Naive thymus-derived CD4-positive, alpha-beta T cell (primary cell): ENCODE data around the gene MPC1L. TPM values are rescaled to one million over a fixed set of nuclear protein-coding genes. Genes with fewer than 3 reads are reported as not detected.

Source experiments
- ATAC-seq: fragments of 150-1000 bp; cut with Tn5 transposase; 2 replicates; pipeline ENCODE4 v1.10.0; 2021; ENCODE audit warnings: mild to moderate bottlenecking, moderate library complexity
- CTCF ChIA-PET: fragments of 350-600 bp; sonication (Branson Sonifier 250); formaldehyde crosslinking; loops from one replicate; lab custom pipeline; 2021; ENCODE audit warnings: antibody characterized with exemption; lab: Charles Lee
- POLR2A ChIA-PET: fragments of 350-600 bp; sonication (Branson Sonifier 250); formaldehyde crosslinking; loops from one replicate; lab custom pipeline; 2021; ENCODE audit warnings: antibody characterized with exemption, inconsistent platforms; lab: Charles Lee
- DNase-seq, 9 donors: peaks; one replicate each; pipeline versions ENCODE4 v3.0.0 to v3.0.0-alpha.2; 2020 to 2022; ENCODE audit warnings: mixed read lengths in 1 of 9
- H3K27ac ChIP-seq: one replicate; pipeline ENCODE4 v1.7.0; 2013; ENCODE audit warnings: mild to moderate bottlenecking, low read depth, low read length, moderate library complexity
- H3K27me3 ChIP-seq, 2 donors: one replicate each; pipeline ENCODE4 v1.7.0; 2013; ENCODE audit warnings: low read length in 2 of 2, mild to moderate bottlenecking in 2 of 2, moderate library complexity in 2 of 2; ENCODE audit not compliant: control insufficient read depth in 2 of 2, insufficient read depth in 2 of 2
- H3K36me3 ChIP-seq, 3 experiments: 1 replicate in 2 of 3; 2 replicates in 1 of 3; pipeline ENCODE4 v1.7.0; 2013; ENCODE audit warnings: low read length in 3 of 3, mild to moderate bottlenecking in 3 of 3, moderate library complexity in 1 of 3; ENCODE audit not compliant: insufficient read depth in 3 of 3, control insufficient read depth in 2 of 3
- H3K4me1 ChIP-seq, 2 donors: one replicate each; pipeline ENCODE4 v1.7.0; 2013; ENCODE audit warnings: low read length in 2 of 2, mild to moderate bottlenecking in 2 of 2, moderate library complexity in 1 of 2; ENCODE audit not compliant: control insufficient read depth in 2 of 2, insufficient read depth in 2 of 2
- H3K4me3 ChIP-seq: 2 replicates; pipeline ENCODE4 v1.7.0; 2013; ENCODE audit warnings: mild to moderate bottlenecking, low read length
- H3K9me3 ChIP-seq, 3 experiments: 1 replicate in 2 of 3; 2 replicates in 1 of 3; pipeline ENCODE4 v1.7.0; 2013; ENCODE audit warnings: low read length in 3 of 3; ENCODE audit not compliant: control insufficient read depth in 2 of 3
- H3K27ac Mint-ChIP-seq, 9 donors: one replicate each; pipeline ENCODE4 v1.8.0; 2020 to 2022; ENCODE audit warnings: mixed read lengths in 9 of 9, mild to moderate bottlenecking in 8 of 9, moderate library complexity in 5 of 9, inconsistent platforms in 2 of 9
- H3K27me3 Mint-ChIP-seq, 5 donors: one replicate each; pipeline ENCODE4 v1.8.0; 2021 to 2022; ENCODE audit warnings: mixed read lengths in 5 of 5, mild to moderate bottlenecking in 1 of 5
- H3K36me3 Mint-ChIP-seq, 5 donors: one replicate each; pipeline ENCODE4 v1.8.0; 2020 to 2022; ENCODE audit warnings: mixed read lengths in 5 of 5, mild to moderate bottlenecking in 3 of 5, inconsistent platforms in 1 of 5
- H3K4me1 Mint-ChIP-seq, 7 donors: one replicate each; pipeline ENCODE4 v1.8.0; 2020 to 2022; ENCODE audit warnings: mixed read lengths in 7 of 7, mild to moderate bottlenecking in 3 of 7, inconsistent platforms in 1 of 7
- H3K4me3 Mint-ChIP-seq, 10 donors: one replicate each; pipeline ENCODE4 v1.8.0; 2020 to 2022; ENCODE audit warnings: mild to moderate bottlenecking in 10 of 10, mixed read lengths in 10 of 10, moderate library complexity in 6 of 10, inconsistent platforms in 2 of 10
- H3K9me3 Mint-ChIP-seq, 11 donors: one replicate each; pipeline ENCODE4 v1.8.0; 2020 to 2022; ENCODE audit warnings: mixed read lengths in 11 of 11, mild to moderate bottlenecking in 4 of 11, inconsistent platforms in 1 of 11, moderate library complexity in 1 of 11
- intact Hi-C, 2 donors: fragments of 100-400 bp; cut with micrococcal nuclease; formaldehyde crosslinking; loops; one replicate each; pipeline ENCODE4 v1.15.1; 2023
- polyA plus RNA-seq, 2 donors: library from polyadenylated mRNA; unstranded; fragments of 300-500 nt; fragmentation: Illumina TruSeq; gene quantifications; one replicate each; pipeline ENCODE4 v1.2.3, GENCODE V29; 2021
- total RNA-seq, 6 experiments: library from RNA in 5 of 6; stranded (reverse) in 5 of 6; gene quantifications; 1 replicate in 5 of 6; 2 replicates in 1 of 6; pipeline ENCODE4 v1.2.3 and lab custom pipeline; 2021 to 2026

The MPC1L gene
- total and polyA plus RNA-seq, 7 experiments from 2014 or later, result not detected

DNA sequence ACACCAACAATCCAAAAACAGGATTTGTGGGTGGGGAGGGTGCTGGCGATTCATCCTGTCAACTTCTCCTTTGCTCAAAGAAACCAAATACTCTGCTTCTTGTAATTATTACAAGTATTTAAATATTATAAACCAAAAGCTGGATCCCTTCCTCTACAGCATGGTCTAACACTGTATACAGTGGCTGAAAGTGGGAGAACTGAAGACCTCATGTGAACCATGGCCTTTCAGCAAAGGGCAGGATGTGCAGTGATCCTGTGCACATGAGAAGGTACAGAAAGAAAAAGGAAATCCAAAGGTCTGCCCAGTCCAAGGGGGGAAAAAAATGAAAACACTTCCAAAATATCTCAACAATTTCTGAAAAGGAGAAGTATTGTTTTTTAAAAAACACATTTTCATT lies 29.4 kb downstream of the MPC1L start:
- Histone ChIP-seq H3K4me3 (no peak overlapping the region), H3K36me3 (peaks cover 0 to 24% (median 0%) of the 10 kb centered on the region in 3 experiments), H3K9me3 (no peaks in the 10 kb centered on the region), H3K4me1 (peaks cover 3 to 5% of the 10 kb centered on the region in 2 donors), H3K27ac (no peak overlapping the region), H3K27me3 (no peaks in the 10 kb centered on the region)
- H3K36me3 Mint-ChIP-seq, result peaks cover 0 to 20% (median 0%) of the 10 kb centered on the region in 5 donors
- no peak for DNase-seq
- POLR2A ChIA-PET, result interaction anchor here (0.6 kb wide), 1 partner anchor 444 kb away, joined by 3 read pairs; no protein-coding TSS in a partner anchor
- H3K27me3 Mint-ChIP-seq, result no peaks in the 10 kb centered on the region
- peak overlapping the region in 2 of 9 donors; percentile 59 to 69 for H3K27ac Mint-ChIP-seq
- no peak overlapping the region for H3K4me3 Mint-ChIP-seq
- no peak for ATAC-seq
- peaks cover 0 to 12% (median 5%) of the 10 kb centered on the region in 7 donors for H3K4me1 Mint-ChIP-seq
- no peaks in the 10 kb centered on the region for H3K9me3 Mint-ChIP-seq
- intact Hi-C loops, result no loop called here
- CTCF ChIA-PET, result interaction anchor here (1.1 to 5.1 kb wide), 5 partner anchors 65 to 528 kb away, joined by 3 to 37 read pairs (median 3); no protein-coding TSS in a partner anchor

DNA sequence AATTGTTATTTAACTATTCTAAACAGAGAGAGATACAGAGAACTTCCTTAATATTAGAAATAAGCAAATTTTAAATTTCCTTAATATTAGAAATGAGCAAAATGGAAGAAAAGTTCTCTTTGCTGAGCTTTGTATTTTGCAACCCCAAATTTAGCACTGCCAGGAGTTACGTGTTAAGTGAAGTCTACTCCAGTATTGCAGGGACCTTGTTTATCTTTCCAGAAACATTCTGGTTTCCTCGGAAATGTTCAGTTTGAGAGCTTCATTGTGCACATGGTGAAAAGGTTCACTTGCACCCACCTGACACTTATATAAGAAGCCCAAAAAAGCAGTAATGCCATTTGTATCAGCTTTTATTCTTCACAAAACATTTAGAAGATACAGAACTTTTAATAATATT lies 30.3 kb downstream of the MPC1L start:
- Mint-ChIP-seq H3K9me3 (no peaks in the 10 kb centered on the region), H3K27ac (no peak overlapping the region)
- ATAC-seq, result no peak

GRCh38 chrX:40660381-40660780 lies 37.2 kb downstream of the MPC1L start:
- peak overlapping the region in 1 of 9 donors; percentile 53 for H3K27ac Mint-ChIP-seq
- Histone ChIP-seq H3K27ac (no peak overlapping the region), H3K36me3 (peaks cover 0 to 47% (median 4%) of the 10 kb centered on the region in 3 experiments), H3K4me3 (no peak overlapping the region), H3K27me3 (no peaks in the 10 kb centered on the region), H3K4me1 (peaks cover 0 to 11% of the 10 kb centered on the region in 2 donors), H3K9me3 (no peaks in the 10 kb centered on the region)
- H3K9me3 Mint-ChIP-seq, result no peaks in the 10 kb centered on the region
- intact Hi-C loops, result no loop called here
- no peak for DNase-seq
- CTCF ChIA-PET, result interaction anchor here (1.1 kb wide), 1 partner anchor 28 kb away, joined by 3 read pairs; no protein-coding TSS in a partner anchor
- ATAC-seq, result no peak
- H3K4me3 Mint-ChIP-seq, result no peak overlapping the region
- H3K27me3 Mint-ChIP-seq, result no peaks in the 10 kb centered on the region
- POLR2A ChIA-PET, result no interaction called here
- H3K36me3 Mint-ChIP-seq, result peaks cover 0 to 45% (median 9%) of the 10 kb centered on the region in 5 donors
- H3K4me1 Mint-ChIP-seq, result peaks cover 0 to 11% (median 0%) of the 10 kb centered on the region in 7 donors

More for the DNA sequence above, 30.3 kb downstream of the MPC1L start:
- no peak overlapping the region for H3K4me3 Mint-ChIP-seq
- peaks cover 0 to 20% (median 0%) of the 10 kb centered on the region in 5 donors for H3K36me3 Mint-ChIP-seq
- peaks cover 0 to 25% (median 0%) of the 10 kb centered on the region in 3 experiments for H3K36me3 ChIP-seq
- no peak overlapping the region for H3K27ac ChIP-seq
- H3K9me3 ChIP-seq, result no peaks in the 10 kb centered on the region
- no peak for DNase-seq
- no peaks in the 10 kb centered on the region for H3K4me1 ChIP-seq
- no peak overlapping the region for H3K4me3 ChIP-seq
- ChIA-PET POLR2A (interaction anchor here (0.6 kb wide), 2 partner anchors 279 to 444 kb away, joined by 3 read pairs; no protein-coding TSS in a partner anchor), CTCF (interaction anchor here (0.8 to 5.1 kb wide), 4 partner anchors 11 to 528 kb away, joined by 3 to 37 read pairs (median 3); no protein-coding TSS in a partner anchor)
- intact Hi-C loops, result no loop called here
- peaks cover 0 to 6% (median 4%) of the 10 kb centered on the region in 7 donors for H3K4me1 Mint-ChIP-seq
- no peaks in the 10 kb centered on the region for H3K27me3 ChIP-seq
- no peaks in the 10 kb centered on the region for H3K27me3 Mint-ChIP-seq

GRCh38 chrX:40661489-40661888 lies 38.3 kb downstream of the MPC1L start:
- Mint-ChIP-seq H3K27me3 (no peaks in the 10 kb centered on the region), H3K4me3 (no peak overlapping the region), H3K27ac (no peak overlapping the region), H3K9me3 (no peaks in the 10 kb centered on the region), H3K4me1 (peaks cover 0 to 11% (median 0%) of the 10 kb centered on the region in 7 donors), H3K36me3 (peaks cover 0 to 54% (median 9%) of the 10 kb centered on the region in 5 donors)
- ATAC-seq (no peak), DNase-seq (no peak)
- Histone ChIP-seq H3K36me3 (peaks cover 0 to 55% (median 4%) of the 10 kb centered on the region in 3 experiments), H3K27ac (no peak overlapping the region), H3K4me3 (no peak overlapping the region), H3K9me3 (no peaks in the 10 kb centered on the region), H3K4me1 (peaks cover 0 to 11% of the 10 kb centered on the region in 2 donors), H3K27me3 (no peaks in the 10 kb centered on the region)
- ChIA-PET CTCF (no interaction called here), POLR2A (no interaction called here)
- intact Hi-C loops, result no loop called here

DNA sequence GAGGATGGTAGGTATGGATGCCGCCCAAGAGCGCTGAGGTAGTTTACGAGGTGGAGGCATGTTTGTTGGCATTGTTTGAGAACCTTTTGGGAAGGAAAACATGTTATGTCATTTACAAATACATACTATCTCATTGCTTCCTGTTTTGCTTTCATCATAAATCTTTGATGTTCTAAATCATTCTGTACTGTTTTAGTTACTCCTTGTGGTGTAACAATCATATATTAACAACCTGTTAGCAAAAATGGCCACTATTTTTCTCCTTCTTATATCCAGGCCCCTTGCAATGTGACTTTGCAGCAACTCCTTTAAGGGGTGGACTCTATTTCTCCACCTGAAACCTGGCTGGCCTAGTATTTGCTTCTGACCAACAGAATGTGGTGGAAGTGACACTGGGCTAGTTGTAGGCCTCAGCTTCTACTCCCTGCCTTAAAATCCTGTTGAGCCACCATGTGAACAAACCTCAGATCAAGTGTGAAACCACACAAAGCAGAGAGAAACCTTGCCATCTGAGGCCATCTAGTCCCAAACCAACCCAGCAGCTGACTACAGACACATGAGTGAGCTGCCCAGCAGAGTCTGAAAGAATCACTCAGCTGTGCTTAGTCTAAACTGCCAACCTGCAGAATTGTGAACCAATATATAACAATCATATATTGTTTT lies 40.0 kb downstream of the MPC1L start:
- peaks cover 0 to 64% (median 18%) of the 10 kb centered on the region in 5 donors for H3K36me3 Mint-ChIP-seq
- Histone ChIP-seq H3K4me3 (no peak overlapping the region), H3K9me3 (no peaks in the 10 kb centered on the region), H3K27me3 (no peaks in the 10 kb centered on the region), H3K27ac (peak overlapping the region; percentile 1), H3K4me1 (peaks cover 0 to 11% of the 10 kb centered on the region in 2 donors), H3K36me3 (peaks cover 0 to 49% (median 4%) of the 10 kb centered on the region in 3 experiments)
- ATAC-seq, result peak; percentile 47
- peak overlapping the region; percentile 14 to 72 (median 52) for H3K27ac Mint-ChIP-seq
- intact Hi-C loops, result no loop called here
- ChIA-PET CTCF (interaction anchor here (1.2 kb wide), 1 partner anchor 11 kb away, joined by 3 read pairs; no protein-coding TSS in a partner anchor), POLR2A (no interaction called here)
- peak overlapping the region in 1 of 10 donors; percentile 12 for H3K4me3 Mint-ChIP-seq
- H3K27me3 Mint-ChIP-seq, result no peaks in the 10 kb centered on the region
- H3K4me1 Mint-ChIP-seq, result peaks cover 0 to 11% (median 0%) of the 10 kb centered on the region in 7 donors
- H3K9me3 Mint-ChIP-seq, result no peaks in the 10 kb centered on the region
- DNase-seq, result no peak

DNA sequence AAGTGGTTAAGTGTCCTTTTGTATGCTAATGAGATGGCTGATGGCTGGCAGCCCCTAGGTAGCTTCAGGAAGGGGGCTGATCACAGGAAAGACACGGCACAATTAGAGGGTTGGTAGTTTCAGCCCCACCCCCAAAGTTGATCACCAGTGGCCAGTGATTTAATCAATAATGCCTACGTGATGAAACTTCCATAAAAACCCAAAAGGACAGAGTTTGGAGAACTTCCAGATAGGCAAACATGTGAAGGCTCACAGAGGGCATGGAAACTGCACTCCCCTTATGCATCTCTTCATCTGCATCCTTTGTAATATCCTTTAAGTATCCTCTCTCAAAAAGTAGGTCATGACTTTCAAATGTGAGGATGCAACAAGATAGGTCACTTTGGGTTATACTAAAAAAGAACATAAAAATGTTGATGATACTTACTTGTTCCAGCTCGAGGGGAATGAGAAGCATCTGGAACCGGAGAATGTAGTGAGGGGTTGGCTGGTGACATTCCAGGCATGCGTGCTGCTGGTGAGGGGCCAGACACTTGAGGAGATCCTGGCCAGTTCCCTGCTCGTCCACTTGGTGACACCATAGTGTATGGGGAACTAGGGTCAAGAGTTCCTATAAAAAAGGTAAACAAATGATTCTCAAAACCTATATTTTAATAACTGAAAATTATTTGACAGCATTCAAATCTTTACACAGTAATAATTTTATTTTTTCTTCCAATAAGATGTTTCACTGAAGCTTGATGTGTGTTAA lies 40.8 kb downstream of the MPC1L start:
- H3K36me3 Mint-ChIP-seq, result peaks cover 0 to 64% (median 18%) of the 10 kb centered on the region in 5 donors
- H3K36me3 ChIP-seq, result peaks cover 0 to 55% (median 4%) of the 10 kb centered on the region in 3 experiments
- CTCF ChIA-PET, result interaction anchor here (0.6 to 1.2 kb wide), 2 partner anchors 10 to 12 kb away, joined by 3 read pairs; no protein-coding TSS in a partner anchor

More for the DNA sequence above, 40.8 kb downstream of the MPC1L start:
- Mint-ChIP-seq H3K9me3 (no peaks in the 10 kb centered on the region), H3K4me3 (no peak overlapping the region), H3K4me1 (peaks cover 0 to 11% (median 0%) of the 10 kb centered on the region in 7 donors), H3K27me3 (no peaks in the 10 kb centered on the region), H3K27ac (peak overlapping the region in 3 of 9 donors; percentile 41 to 72 (median 53))
- Histone ChIP-seq H3K4me1 (peaks cover 0 to 11% of the 10 kb centered on the region in 2 donors), H3K9me3 (no peaks in the 10 kb centered on the region), H3K4me3 (no peak overlapping the region), H3K27ac (peak overlapping the region; percentile 1), H3K27me3 (no peaks in the 10 kb centered on the region)
- DNase-seq (no peak), ATAC-seq (no peak)
- intact Hi-C loops, result no loop called here
- POLR2A ChIA-PET, result no interaction called here
